Endothelial cell (in vitro differentiated cells): ENCODE data around the gene FHIP2A. TPM values are rescaled to one million over a fixed set of nuclear protein-coding genes. Genes with fewer than 3 reads are reported as not detected.

Source experiments
- DNase-seq: peaks from one replicate; pipeline ENCODE4 v3.0.0; 2021; ENCODE audit warnings: low spot score
- H3K27ac Mint-ChIP-seq: one replicate; pipeline ENCODE4 v1.8.0; 2021; ENCODE audit warnings: mixed read lengths, inconsistent platforms; ENCODE audit not compliant: unreplicated experiment
- H3K27me3 Mint-ChIP-seq: one replicate; pipeline ENCODE4 v1.8.0; 2021; ENCODE audit warnings: mild to moderate bottlenecking, moderate library complexity, mixed read lengths, inconsistent platforms; ENCODE audit not compliant: unreplicated experiment
- H3K36me3 Mint-ChIP-seq: one replicate; pipeline ENCODE4 v1.8.0; 2021; ENCODE audit warnings: mild to moderate bottlenecking, low read depth, mixed read lengths, inconsistent platforms; ENCODE audit not compliant: unreplicated experiment
- H3K4me1 Mint-ChIP-seq: one replicate; pipeline ENCODE4 v1.8.0; 2021; ENCODE audit warnings: mild to moderate bottlenecking, mixed read lengths, inconsistent platforms; ENCODE audit not compliant: unreplicated experiment
- H3K4me3 Mint-ChIP-seq: one replicate; pipeline ENCODE4 v1.8.0; 2021; ENCODE audit warnings: mild to moderate bottlenecking, mixed read lengths, inconsistent platforms; ENCODE audit not compliant: unreplicated experiment
- H3K9me3 Mint-ChIP-seq: one replicate; pipeline ENCODE4 v1.8.0; 2021; ENCODE audit warnings: mixed read lengths, inconsistent platforms; ENCODE audit not compliant: unreplicated experiment
- total RNA-seq: library from RNA; stranded (reverse); fragmentation: NEBNext Ultra II Directional; extraction: Animal tissue kit (Norgen Biotek cat#: 25700); gene quantifications from one replicate; pipeline ENCODE4 v1.2.1, GENCODE V29; 2021; ENCODE audit not compliant: unreplicated experiment
- TF ChIP-seq, protein P1 (sequence below): fragments of 200-600 bp; sonication (generic); IDR thresholded peaks from one replicate; pipeline ENCODE4 v1.5.0; 2021; ENCODE audit warnings: antibody characterized with exemption; ENCODE audit not compliant: unreplicated experiment

FHIP2A gene
- total RNA-seq, 1 donor from 2014 or later, result 50.1 TPM

DNA sequence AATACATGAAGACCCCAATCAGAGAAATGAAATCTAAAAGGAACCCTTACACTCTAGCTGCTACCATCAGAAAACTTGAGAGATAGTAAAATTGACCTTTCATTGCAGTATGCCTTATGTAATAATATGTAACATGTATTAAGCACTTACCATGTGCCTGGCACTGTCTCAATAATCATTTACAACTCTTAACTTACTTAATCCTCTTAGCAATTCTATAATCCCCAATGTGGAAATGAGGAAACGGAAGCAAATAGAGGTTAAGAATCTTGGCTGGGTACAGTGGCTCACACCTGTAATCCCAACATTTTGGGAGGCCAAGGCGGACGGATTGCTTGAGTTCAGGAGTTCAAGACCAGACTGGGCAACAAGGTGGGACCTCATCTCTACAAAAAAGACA, 29.8 kb upstream of the FHIP2A start:
- DNase-seq, result no peak
- H3K36me3 Mint-ChIP-seq, result peaks cover 18% of the 10 kb centered on the region
- H3K4me3 Mint-ChIP-seq, result no peak overlapping the region
- H3K9me3 Mint-ChIP-seq, result no peaks in the 10 kb centered on the region
- peaks cover 1% of the 10 kb centered on the region for H3K27me3 Mint-ChIP-seq
- H3K27ac Mint-ChIP-seq, result no peak overlapping the region
- H3K4me1 Mint-ChIP-seq, result no peaks in the 10 kb centered on the region
- TF ChIP-seq, protein P1, sequence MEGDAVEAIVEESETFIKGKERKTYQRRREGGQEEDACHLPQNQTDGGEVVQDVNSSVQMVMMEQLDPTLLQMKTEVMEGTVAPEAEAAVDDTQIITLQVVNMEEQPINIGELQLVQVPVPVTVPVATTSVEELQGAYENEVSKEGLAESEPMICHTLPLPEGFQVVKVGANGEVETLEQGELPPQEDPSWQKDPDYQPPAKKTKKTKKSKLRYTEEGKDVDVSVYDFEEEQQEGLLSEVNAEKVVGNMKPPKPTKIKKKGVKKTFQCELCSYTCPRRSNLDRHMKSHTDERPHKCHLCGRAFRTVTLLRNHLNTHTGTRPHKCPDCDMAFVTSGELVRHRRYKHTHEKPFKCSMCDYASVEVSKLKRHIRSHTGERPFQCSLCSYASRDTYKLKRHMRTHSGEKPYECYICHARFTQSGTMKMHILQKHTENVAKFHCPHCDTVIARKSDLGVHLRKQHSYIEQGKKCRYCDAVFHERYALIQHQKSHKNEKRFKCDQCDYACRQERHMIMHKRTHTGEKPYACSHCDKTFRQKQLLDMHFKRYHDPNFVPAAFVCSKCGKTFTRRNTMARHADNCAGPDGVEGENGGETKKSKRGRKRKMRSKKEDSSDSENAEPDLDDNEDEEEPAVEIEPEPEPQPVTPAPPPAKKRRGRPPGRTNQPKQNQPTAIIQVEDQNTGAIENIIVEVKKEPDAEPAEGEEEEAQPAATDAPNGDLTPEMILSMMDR, result no peak

DNA sequence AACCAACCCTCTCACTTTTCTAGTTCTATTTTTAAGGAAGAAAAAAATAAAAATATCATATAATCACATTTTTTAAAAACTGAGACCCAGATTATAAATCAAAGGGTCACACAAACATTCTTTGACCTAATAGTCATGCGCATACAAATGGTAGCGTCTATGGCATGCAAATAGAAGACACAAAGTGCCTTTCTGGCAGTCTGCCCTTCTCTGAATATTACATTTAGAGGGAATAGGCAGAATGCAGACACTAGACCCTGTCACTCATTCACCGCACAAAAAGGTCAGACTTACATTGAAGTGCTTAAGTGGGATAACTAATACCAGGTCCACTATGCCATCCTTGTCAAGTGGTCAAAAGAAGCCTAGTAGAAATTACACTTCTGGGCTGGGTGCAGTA, 26.5 kb upstream of the FHIP2A start:
- Mint-ChIP-seq H3K4me1 (no peaks in the 10 kb centered on the region), H3K4me3 (no peak overlapping the region), H3K27ac (no peak overlapping the region), H3K36me3 (peaks cover 31% of the 10 kb centered on the region), H3K27me3 (peaks cover 4% of the 10 kb centered on the region), H3K9me3 (no peaks in the 10 kb centered on the region)
- no peak for DNase-seq
- TF ChIP-seq, protein P1, result no peak

DNA sequence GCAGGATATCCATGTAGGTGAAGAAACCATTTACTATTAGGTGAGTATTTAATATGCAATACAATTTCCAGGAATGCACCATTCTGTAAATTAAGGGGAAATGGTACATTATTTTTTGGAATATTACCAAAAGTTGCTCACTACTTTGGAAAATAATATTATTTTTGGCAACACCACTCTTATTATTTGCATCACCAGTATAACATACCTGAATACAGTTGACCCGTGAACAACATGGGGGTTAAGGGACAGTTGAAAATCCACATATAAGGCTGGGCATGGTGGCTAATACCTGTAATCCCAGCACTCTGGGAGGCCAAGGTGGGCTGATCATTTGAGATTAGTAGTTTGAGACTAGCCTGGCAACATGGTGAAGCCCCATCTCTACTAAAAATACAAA, 21.2 kb upstream of the FHIP2A start:
- H3K9me3 Mint-ChIP-seq, result no peaks in the 10 kb centered on the region
- peaks cover 20% of the 10 kb centered on the region for H3K36me3 Mint-ChIP-seq
- no peak for DNase-seq
- TF ChIP-seq, protein P1, result no peak
- peaks cover 2% of the 10 kb centered on the region for H3K27me3 Mint-ChIP-seq
- H3K4me3 Mint-ChIP-seq, result no peak overlapping the region
- no peak overlapping the region for H3K27ac Mint-ChIP-seq
- no peaks in the 10 kb centered on the region for H3K4me1 Mint-ChIP-seq

DNA sequence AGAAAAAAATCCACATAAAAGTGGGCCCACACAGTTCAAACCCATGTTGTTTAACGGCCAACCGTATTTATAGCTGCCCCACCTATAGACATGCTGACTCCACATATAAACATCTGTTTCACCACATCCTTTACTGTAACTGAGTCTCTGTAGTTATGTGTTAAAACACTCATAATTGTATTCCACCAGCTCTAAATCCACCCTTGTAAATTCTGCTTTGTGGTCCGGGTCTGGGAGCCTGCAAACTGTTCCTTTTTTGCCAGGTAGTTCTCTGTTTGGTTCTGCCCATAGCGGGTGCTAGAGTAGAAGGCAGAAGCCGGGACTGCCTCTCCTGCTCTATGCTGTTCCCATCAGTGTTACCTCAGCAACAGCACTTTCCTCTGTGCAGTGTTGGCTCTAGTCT, 20.2 kb upstream of the FHIP2A start:
- H3K27ac Mint-ChIP-seq, result no peak overlapping the region
- DNase-seq, result no peak

DNA sequence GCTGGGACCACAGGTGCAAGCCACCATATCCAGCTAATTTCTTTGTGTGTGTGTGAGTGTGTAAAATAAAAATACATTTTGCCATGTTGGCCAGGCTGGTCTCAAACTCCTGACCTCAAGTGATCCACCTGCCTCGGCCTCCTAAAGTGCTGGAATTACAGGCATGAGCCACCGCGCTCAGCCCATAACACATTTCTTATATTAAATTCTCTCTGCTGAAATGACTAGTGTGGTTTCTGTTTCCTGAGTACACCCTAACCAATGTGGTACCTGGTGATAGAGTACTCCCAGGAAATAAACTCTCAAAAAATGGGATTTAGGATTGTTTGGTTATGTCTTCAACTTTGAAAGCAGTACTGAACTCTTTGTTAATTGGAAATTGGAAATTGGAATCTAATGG, 19.4 kb upstream of the FHIP2A start:
- Mint-ChIP-seq H3K9me3 (no peaks in the 10 kb centered on the region), H3K27ac (no peak overlapping the region), H3K4me3 (no peak overlapping the region), H3K27me3 (peaks cover 2% of the 10 kb centered on the region), H3K4me1 (no peaks in the 10 kb centered on the region), H3K36me3 (peaks cover 17% of the 10 kb centered on the region)
- DNase-seq, result no peak
- TF ChIP-seq, protein P1, result no peak

More for the DNA sequence above, 20.2 kb upstream of the FHIP2A start:
- TF ChIP-seq, protein P1, result no peak
- no peaks in the 10 kb centered on the region for H3K4me1 Mint-ChIP-seq
- H3K9me3 Mint-ChIP-seq, result no peaks in the 10 kb centered on the region
- peaks cover 20% of the 10 kb centered on the region for H3K36me3 Mint-ChIP-seq
- no peak overlapping the region for H3K4me3 Mint-ChIP-seq
- peaks cover 2% of the 10 kb centered on the region for H3K27me3 Mint-ChIP-seq
